Testis (tissue), 3 donors: ENCODE results near the gene MAPK1. TPM values are rescaled to one million over a fixed set of nuclear protein-coding genes. Genes with fewer than 3 reads are reported as not detected.
A peak's percentile ranks its signal among the peaks of the same experiment; 100 is the strongest.
"Not testable (repeated sequence)": the region's sequence is repeated elsewhere in the genome, so short reads cannot be mapped to it uniquely, and the experiment has no call there.

Experiments
- DNase-seq: peaks from one replicate; pipeline ENCODE4 v3.0.0-alpha.2; 2019
- H3K27ac ChIP-seq, 2 donors: fragments of 200-600 bp; sonication (generic); one replicate each; pipeline ENCODE4 v1.5.1; 2019
- H3K27me3 ChIP-seq: fragments of 200-600 bp; sonication (generic); one replicate; pipeline ENCODE4 v1.5.1; 2019
- H3K36me3 ChIP-seq: fragments of 200-600 bp; sonication (generic); one replicate; pipeline ENCODE4 v1.5.1; 2017; ENCODE audit warnings: low read depth; ENCODE audit errors: missing control alignments
- H3K4me1 ChIP-seq: fragments of 200-600 bp; sonication (generic); one replicate; pipeline ENCODE4 v1.5.1; 2019
- H3K4me3 ChIP-seq, 2 donors: fragments of 200-600 bp; sonication (generic); one replicate each; pipeline ENCODE4 v1.5.1; 2017 to 2019
- H3K9me3 ChIP-seq: fragments of 200-600 bp; sonication (generic); one replicate; pipeline ENCODE4 v1.5.1; 2017
- CTCF ChIP-seq, 3 experiments: fragments of 450-650 bp in 2 of 3; fragments of 200-600 bp in 1 of 3; sonication (generic) in 1 of 3; IDR thresholded peaks; one replicate each; pipeline ENCODE4 v1.5.1; 2016 to 2019; ENCODE audit warnings: antibody characterized with exemption in 3 of 3, mild to moderate bottlenecking in 2 of 3, moderate library complexity in 1 of 3
- POLR2A ChIP-seq: fragments of 450-650 bp; IDR thresholded peaks from one replicate; pipeline ENCODE4 v1.6.1; 2017; ENCODE audit warnings: antibody characterized with exemption, mild to moderate bottlenecking, moderate library complexity
- WGBS, 2 donors: methylation state at CpG; one replicate each; pipeline ENCODE4 v1.1.5; 2018; 5-methylcytosine and 5-hydroxymethylcytosine counted together
- intact Hi-C: fragments of 100-400 bp; cut with DNase I; formaldehyde crosslinking; loops from one replicate; pipeline ENCODE4 v1.15.1; 2023; ENCODE audit warnings: low total_unique reads
- polyA plus RNA-seq: library from polyadenylated mRNA; stranded (reverse); fragments of 350-450 nt; fragmentation: Illumina TruSeq; extraction: RNeasy Lipid Tissue Mini Kit (QIAGEN cat#74804); gene quantifications from one replicate; pipeline ENCODE4 v1.2.3, GENCODE V29; 2014; ENCODE audit warnings: low read depth, low replicate concordance; ENCODE audit not compliant: insufficient read depth
- total RNA-seq, 2 donors: library from RNA; depleted of rRNA; stranded (reverse); fragments of >200 nt; gene quantifications; one replicate each; pipeline ENCODE4 v1.2.3, GENCODE V29; 2016

MAPK1 gene
- total and polyA plus RNA-seq, 3 donors from 2014 or later = 90.2 to 143 (median 121) TPM

- intact Hi-C loops = no loop called here
- no peak for TF ChIP-seq CTCF (IDR thresholded peaks at IDR 0.05)
- no peak for TF ChIP-seq POLR2A
- H3K36me3 ChIP-seq = no peaks in the 10 kb centered on the region
- WGBS, 2 donors = 95 to 96% methylated on average over 8 of the region's 8 CpGs
- H3K4me1 ChIP-seq = peaks cover 18% of the 10 kb centered on the region
- H3K27ac ChIP-seq = no peak overlapping the region
- H3K4me3 ChIP-seq = no peak overlapping the region
- no peaks in the 10 kb centered on the region for H3K9me3 ChIP-seq
- no peaks in the 10 kb centered on the region for H3K27me3 ChIP-seq
- no peak for DNase-seq
These were observed 27.1 kb downstream of the MAPK1 start for GRCh38 chr22:21840236-21840823.

GRCh38 chr22:21839765-21840140 is 27.7 kb downstream of the MAPK1 start:
- Histone ChIP-seq H3K4me3 (no peak overlapping the region), H3K9me3 (no peaks in the 10 kb centered on the region), H3K36me3 (no peaks in the 10 kb centered on the region), H3K27me3 (no peaks in the 10 kb centered on the region), H3K27ac (no peak overlapping the region), H3K4me1 (peaks cover 18% of the 10 kb centered on the region)
- WGBS, 2 donors = 90 to 97% methylated on average over 1 of the region's 1 CpG
- no peak for DNase-seq
- intact Hi-C loops = no loop called here
- TF ChIP-seq CTCF (IDR thresholded peaks at IDR 0.05) (no peak), POLR2A (no peak)

GRCh38 chr22:21839104-21839764 is 28.2 kb downstream of the MAPK1 start:
- H3K27me3 ChIP-seq, intact Hi-C loops, H3K9me3 ChIP-seq, DNase-seq, H3K27ac ChIP-seq, H3K4me3 ChIP-seq, H3K36me3 ChIP-seq: not testable (repeated sequence)
- peaks cover 18% of the 10 kb centered on the region for H3K4me1 ChIP-seq
- 86 to 92% methylated on average over 10 of the region's 10 CpGs for WGBS, 2 donors

- Histone ChIP-seq H3K4me1 (peaks cover 13% of the 10 kb centered on the region), H3K9me3 (no peaks in the 10 kb centered on the region), H3K4me3 (no peak overlapping the region), H3K27ac (peak overlapping the region in 1 of 2 donors; percentile 36), H3K27me3 (no peaks in the 10 kb centered on the region), H3K36me3 (no peaks in the 10 kb centered on the region)
- TF ChIP-seq POLR2A = no peak
- no peak for TF ChIP-seq CTCF (IDR thresholded peaks at IDR 0.05)
- DNase-seq = no peak
- WGBS, 2 donors = 38 to 48% methylated on average over 4 of the region's 4 CpGs
- intact Hi-C loops = no loop called here
These were observed 30.0 kb downstream of the MAPK1 start for GRCh38 chr22:21837248-21837979.

- intact Hi-C loops, DNase-seq, H3K4me3 ChIP-seq, H3K27me3 ChIP-seq, H3K9me3 ChIP-seq, H3K36me3 ChIP-seq, H3K27ac ChIP-seq: not testable (repeated sequence)
- H3K4me1 ChIP-seq = peaks cover 13% of the 10 kb centered on the region
- WGBS, 2 donors = 89 to 95% methylated on average over 15 of the region's 15 CpGs
These were observed 31.0 kb downstream of the MAPK1 start for GRCh38 chr22:21836486-21836885.
